T-helper 2 cell (primary cell): ENCODE measurements around the gene GDPD2.

Experiments used
- DNase-seq, 5 experiments: peaks; one replicate each; pipeline versions ENCODE4 v3.0.0 to v3.0.0-alpha.2; 2012 to 2022

GDPD2 gene

DNA sequence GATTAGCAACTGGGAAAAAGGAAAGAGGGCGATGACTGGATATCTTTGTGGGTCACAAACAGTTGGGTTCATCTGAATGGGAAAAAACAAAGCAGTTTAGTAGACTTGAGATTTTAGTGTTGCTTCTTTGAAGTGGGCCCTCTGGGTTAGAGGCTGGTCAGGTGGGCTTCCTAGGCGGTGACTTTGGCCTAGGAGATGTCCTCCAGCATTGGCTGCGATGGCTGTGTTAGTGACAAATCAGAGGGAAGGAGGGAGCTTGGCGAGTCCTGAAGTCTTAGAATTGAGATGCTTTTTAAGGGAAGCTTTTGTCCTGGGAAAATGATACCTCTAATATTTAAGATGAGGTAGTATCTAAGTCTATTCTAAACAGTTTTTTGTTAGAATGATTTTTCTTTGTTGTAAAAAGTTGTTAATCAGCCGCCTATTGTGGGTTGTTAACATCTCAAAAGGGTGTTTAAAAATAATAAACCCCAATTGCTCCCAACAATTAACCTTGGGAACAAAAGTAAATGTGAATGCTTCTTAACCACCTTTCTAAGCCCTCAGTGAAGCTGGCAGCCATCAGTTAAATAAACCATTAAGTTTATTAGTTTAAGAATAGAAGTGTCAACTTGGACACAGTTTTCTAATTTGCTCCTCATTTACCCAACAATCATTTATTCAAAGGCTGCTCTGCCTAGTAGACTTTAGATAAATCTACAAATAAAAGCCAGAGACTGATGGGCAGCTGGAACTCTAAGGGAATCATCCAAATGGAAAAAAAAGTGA, 53.2 kb downstream of the GDPD2 start:
- DNase-seq = no peak

DNA sequence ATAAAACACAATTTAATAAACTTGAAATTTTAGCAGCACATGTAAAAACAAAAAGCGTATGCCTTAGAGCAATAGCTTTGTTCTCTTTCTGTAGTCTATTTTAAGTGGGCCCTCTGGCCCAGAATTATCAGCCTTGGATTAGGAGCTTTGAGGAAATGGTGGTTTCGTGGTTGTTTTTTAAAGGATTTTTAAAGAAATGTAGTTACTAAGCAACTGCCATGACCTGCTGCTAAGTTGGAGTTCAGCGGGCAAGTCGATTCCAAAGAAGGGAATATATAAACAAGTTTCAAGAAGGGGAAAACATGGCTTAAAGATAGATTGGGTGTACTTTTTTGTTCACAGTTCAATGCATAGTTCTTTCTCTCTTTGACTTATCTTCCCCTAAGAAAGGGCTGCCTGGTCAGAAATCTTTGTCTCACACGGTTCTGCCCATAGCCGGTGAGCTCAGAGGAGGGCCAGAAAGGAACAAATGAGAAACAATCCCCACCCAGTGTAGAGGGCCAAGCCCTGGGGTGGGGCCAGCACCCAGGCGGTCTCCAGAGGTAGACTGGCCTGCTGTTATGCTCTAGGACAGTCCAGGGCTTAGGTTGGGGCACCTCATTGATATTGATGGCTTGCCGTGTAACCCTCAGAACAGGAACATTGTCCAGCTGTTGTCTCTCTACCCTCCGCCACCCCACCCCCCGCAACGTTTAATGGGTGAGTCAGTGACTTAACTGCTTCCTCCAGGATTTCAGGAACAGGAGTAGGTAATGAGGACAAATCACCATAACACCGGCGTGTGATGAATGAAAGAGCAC, 54.0 kb downstream of the GDPD2 start:
- DNase-seq = no peak

DNA sequence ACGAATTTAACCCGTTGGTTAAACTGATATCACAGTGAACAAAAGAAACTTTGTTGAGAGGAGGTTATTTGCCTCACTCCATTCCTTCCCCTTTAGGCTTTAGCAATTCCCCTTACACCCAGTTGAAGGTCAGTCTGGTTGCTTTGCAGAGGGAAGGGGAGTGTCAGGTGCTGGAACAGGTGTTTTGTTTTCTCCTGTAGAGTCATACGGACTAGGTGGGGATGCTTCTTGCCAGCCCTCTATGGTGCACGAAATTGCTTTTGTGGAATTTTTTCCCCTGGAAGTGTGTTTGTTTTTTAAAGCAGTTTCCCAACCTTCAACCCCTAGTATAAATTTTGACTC, 54.6 kb downstream of the GDPD2 start:
- no peak for DNase-seq

DNA sequence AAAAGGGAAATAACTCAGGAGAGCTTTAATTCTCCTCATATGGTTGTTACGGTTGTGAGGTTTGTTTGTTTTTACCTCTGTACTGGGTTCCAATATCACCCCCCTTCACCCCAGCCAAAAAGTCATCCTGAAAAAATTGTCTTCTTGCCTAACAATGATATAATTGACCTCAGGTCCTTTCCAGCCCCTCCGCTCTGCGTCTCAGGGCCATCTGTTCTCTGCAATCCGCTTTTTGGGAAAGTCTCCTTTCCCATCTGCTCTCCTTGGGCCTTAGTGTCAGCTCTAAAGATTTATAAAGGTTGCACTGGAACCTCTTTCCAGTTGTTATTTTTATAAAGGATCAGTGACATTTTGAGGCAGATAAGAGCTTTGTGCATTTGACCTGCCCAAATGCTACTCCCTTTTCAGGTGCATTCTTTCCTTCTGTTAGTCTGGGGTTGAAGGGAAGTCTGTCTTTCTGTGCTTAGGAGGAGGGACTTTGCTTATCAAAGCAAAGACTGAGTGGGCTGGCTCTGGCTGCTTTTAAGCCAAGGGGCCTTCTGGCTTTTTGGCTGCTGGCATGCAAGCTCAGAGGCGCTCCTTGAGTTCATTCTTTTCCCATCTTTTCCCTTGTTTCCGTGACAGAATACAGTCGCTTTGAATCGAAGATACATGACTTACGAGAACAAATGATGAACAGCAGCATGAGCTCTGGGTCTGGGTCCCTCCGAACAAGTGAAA, 55.6 kb downstream of the GDPD2 start:
- DNase-seq = no peak

DNA sequence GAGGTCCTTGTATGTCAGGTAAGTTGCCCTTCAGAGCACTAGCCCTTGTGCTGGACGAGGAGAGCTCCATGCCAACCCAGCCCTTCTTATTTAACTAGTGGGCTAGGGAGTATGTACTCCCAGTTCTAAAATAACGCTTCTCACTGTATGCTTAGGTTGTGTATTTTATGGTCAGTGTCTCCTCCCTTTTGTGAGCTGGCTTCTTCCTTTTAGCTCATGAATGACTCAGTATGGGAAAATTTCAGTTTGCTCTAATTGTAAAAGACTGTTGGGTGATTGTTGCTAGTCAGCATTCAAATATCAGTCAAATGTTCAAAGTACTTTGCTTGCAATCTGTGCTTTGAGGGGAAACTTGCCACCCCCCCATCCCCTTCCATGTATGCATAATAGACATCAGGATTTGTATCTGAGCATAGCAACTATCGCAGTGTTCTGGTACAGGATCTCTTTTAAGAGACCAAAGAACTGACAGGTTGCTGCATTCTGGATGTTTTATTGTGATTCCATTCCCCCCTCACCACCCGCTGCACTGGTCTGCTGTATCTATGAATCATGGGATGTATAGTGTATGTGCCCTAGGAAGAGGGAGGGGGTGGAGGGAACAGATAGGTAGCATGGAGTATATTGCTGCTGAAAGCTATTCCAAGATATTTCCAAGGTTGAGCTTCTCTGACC, 56.3 kb downstream of the GDPD2 start:
- no peak for DNase-seq

DNA sequence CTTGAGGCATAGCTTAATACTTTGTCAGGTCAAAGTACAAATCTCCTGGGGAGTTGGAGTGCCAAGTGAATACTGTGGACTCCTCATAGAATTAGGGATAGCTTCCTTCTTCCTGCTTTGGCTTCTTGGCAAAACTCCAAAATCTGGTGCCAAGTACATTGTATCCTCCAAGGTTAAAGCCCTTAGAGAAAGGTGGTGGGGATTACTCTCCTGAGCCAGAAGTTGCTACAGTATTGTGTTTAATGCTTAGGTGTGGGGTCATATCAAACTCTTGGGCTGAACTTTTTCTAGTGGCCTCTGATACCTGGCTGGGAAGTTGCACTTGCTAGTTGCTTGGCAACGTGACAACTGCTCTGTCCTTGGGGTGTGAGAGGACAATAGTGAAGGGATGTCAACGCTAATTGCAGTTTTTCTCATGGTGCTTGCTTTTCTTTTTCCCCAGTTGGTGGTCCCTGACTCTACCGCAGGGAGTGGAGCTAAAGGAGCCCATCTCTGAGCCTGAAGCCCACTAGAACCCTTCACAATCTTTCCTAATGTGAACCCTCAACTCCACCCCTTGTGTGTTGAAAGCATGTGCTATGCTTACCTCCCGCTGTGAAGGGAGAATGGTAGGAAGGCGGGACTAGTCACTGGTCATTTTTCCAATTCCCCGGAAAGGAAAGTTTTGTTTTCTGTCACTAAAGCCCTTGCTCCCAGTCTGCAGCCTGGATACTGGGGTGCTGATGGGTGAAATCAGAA, 57.0 kb downstream of the GDPD2 start:
- DNase-seq = no peak

DNA sequence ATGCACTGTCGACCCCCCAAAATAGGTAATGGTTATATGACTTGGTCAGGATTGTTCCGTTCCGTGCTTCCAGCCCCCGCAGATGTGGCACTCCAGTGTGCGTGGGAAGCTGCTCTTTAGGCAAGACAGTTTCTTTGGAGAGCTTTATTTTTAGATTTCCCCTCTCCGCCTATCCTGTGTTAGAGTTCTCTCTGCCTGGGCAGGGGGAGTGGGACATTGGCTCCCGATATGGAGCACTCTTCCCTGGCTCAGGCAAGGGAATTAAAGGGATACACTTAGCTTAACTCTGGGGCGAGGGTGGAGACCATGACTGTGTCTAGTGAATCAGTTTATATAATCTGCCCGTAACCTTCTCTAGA, 57.5 kb downstream of the GDPD2 start:
- DNase-seq = no peak

DNA sequence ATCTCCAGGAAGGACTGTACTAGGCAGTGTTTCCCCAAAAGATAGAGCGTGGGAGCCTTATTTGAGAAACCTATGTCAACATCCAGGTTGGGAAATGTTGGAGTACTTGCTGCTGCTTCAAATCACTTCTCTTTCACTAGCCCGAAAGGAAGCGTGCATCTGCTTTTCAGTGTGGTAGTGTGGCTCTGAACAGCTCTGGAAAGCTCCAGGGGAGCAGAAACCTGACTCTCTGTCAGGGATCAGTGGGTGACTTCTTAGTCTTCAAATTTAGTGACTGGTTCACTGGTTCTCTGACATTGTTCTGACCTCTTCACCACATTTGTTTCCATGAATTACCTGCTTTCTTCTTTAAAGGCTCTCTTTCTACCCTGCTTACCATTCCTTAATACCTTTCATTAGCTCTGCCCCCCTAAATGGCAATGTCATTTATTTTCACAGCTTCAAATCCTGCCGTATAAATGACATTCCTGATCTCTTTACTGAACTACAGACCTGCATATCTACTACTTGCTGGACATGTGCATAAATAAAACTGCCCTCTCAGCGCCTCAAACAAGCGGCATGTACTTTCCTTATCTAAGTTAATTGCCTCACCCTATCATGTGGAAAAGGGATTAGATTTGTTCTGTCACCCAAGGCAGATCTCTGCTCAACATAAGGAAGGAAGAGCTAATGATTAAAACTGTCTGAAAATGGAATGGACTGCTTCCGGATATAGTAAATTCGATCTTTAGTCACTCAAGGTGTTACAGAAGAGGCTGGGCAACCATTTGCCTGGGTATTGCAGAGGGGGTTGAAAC, 58.6 kb downstream of the GDPD2 start:
- DNase-seq = no peak

DNA sequence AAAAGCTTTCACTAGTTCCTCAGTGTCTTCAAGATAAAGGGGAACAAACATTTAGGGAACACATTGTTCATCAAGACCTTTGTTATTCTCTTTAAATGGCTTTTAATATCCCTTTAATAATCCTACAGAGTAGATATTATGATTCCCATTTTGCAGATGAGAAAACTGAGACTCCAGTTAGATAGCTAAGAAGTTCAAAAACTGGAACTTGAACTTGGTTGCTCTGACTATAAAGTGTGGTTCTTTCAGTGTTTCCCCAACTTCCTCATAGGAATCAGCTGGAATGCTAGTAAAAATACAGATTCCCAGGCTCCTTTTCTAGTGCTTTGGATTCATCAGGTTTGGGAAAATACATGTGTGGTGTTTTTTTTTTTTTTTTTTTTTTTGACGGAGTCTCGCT, 59.2 kb downstream of the GDPD2 start:
- DNase-seq = no peak
